GM18520 (cell line): ENCODE data around the gene ZNF555.
"Not testable (repeated sequence)": the region's sequence is repeated elsewhere in the genome, so short reads cannot be mapped to it uniquely, and the experiment has no call there.

Experiments used
- ATAC-seq: cut with Tn5 transposase; IDR thresholded peaks from one replicate; pipeline ENCODE4 v1.9.1; 2021; ENCODE audit not compliant: unreplicated experiment

Gene ZNF555

GRCh38 chr19:2866495-2867024 lies 25.3 kb downstream of the ZNF555 start:
- no peak for ATAC-seq

GRCh38 chr19:2867025-2867991 lies 26.0 kb downstream of the ZNF555 start, which contains the start of gene ZNF556:
TSS of gene ZNF556 (plus strand) at chr19:2867335. CDS start at chr19:2867422, 87 bp downstream.
- no peak for ATAC-seq

GRCh38 chr19:2869618-2870017 lies 28.3 kb downstream of the ZNF555 start:
- ATAC-seq = no peak

GRCh38 chr19:2872175-2872574 lies 30.9 kb downstream of the ZNF555 start:
- not testable (repeated sequence) for ATAC-seq

GRCh38 chr19:2877398-2878331 lies 36.4 kb downstream of the ZNF555 start:
- no peak for ATAC-seq

- ATAC-seq = no peak
These were observed 42.6 kb downstream of the ZNF555 start for GRCh38 chr19:2883686-2884439.

- no peak for ATAC-seq
These were observed 44.5 kb downstream of the ZNF555 start for GRCh38 chr19:2885736-2886135.

GRCh38 chr19:2887391-2887914 lies 46.2 kb downstream of the ZNF555 start:
- ATAC-seq = no peak

- no peak for ATAC-seq
These were observed 47.5 kb downstream of the ZNF555 start for GRCh38 chr19:2888731-2889224.

- ATAC-seq = not testable (repeated sequence)
These were observed 49.3 kb downstream of the ZNF555 start for GRCh38 chr19:2890531-2890930.

GRCh38 chr19:2896694-2897093 lies 55.4 kb downstream of the ZNF555 start:
- ATAC-seq = no peak

- ATAC-seq = peak; percentile 85
These were observed 59.3 kb downstream of the ZNF555 start, which contains the start of gene ZNF57 for GRCh38 chr19:2900296-2901252. TSS of gene ZNF57 (plus strand) at chr19:2900928. CDS start at chr19:2901046, 118 bp downstream.

- no peak for ATAC-seq
These were observed 61.4 kb downstream of the ZNF555 start for GRCh38 chr19:2902590-2903218.

GRCh38 chr19:2903326-2903725 lies 62.1 kb downstream of the ZNF555 start:
- ATAC-seq = not testable (repeated sequence)

GRCh38 chr19:2905918-2906519 lies 64.7 kb downstream of the ZNF555 start:
- ATAC-seq = no peak

GRCh38 chr19:2906631-2907195 lies 65.4 kb downstream of the ZNF555 start:
- ATAC-seq = no peak
